IMR-90 (cell line): ENCODE data around the gene NDUFAF2. TPM values are rescaled to one million over a fixed set of nuclear protein-coding genes. Genes with fewer than 3 reads are reported as not detected.

Experiments
- ATAC-seq: fragments of 200-7000 bp; cut with Tn5 transposase; 2 replicates; pipeline ENCODE4 v1.9.1; 2020; ENCODE audit warnings: low read depth, mild to moderate bottlenecking, moderate library complexity
- BruUV-seq: library from RNA; stranded (reverse); fragments of 400-500 nt; replicated peaks from 2 replicates; lab custom pipeline; 2021; lab: Mats Ljungman, UMichigan
- CTCF ChIA-PET: fragments of 300-600 bp; formaldehyde crosslinking; extraction: SDS; loops from one replicate; lab custom pipeline; 2021; ENCODE audit warnings: antibody characterized with exemption; lab: Yijun Ruan, JAX
- POLR2A ChIA-PET: fragments of 300-600 bp; sonication (Branson Sonifier 250); formaldehyde crosslinking; loops from one replicate; lab custom pipeline; 2022; ENCODE audit warnings: antibody characterized with exemption; ENCODE audit not compliant: unreplicated experiment; lab: Charles Lee
- DNase-seq: peaks from one replicate; pipeline ENCODE4 v3.0.0; 2013
- H2AFZ ChIP-seq: replicated peaks from 2 replicates; pipeline ENCODE3; 2013; ENCODE audit warnings: low read length, mild to moderate bottlenecking; ENCODE audit not compliant: poor library complexity
- H2AK5ac ChIP-seq: 2 replicates; pipeline ENCODE4 v1.6.1; 2013; ENCODE audit warnings: low read depth, low read length, inconsistent platforms
- H2AK9ac ChIP-seq: replicated peaks from 2 replicates; pipeline ENCODE3; 2013; ENCODE audit warnings: mild to moderate bottlenecking, low read depth, low read length, moderate library complexity; ENCODE audit not compliant: poor library complexity
- H2BK120ac ChIP-seq: 2 replicates; pipeline ENCODE4 v1.6.1; 2013; ENCODE audit warnings: low read depth, low read length, inconsistent platforms
- H2BK15ac ChIP-seq: 3 replicates; pipeline ENCODE4 v1.6.1; 2013; ENCODE audit warnings: low read depth, low read length, inconsistent platforms
- H2BK20ac ChIP-seq: 2 replicates; pipeline ENCODE4 v1.6.1; 2013; ENCODE audit warnings: low read depth, mild to moderate bottlenecking, inconsistent platforms, low read length, moderate library complexity
- H2BK5ac ChIP-seq: 2 replicates; pipeline ENCODE4 v1.6.1; 2013; ENCODE audit warnings: mild to moderate bottlenecking, low read depth, low read length, inconsistent platforms; ENCODE audit not compliant: poor library complexity, severe bottlenecking
- H3K14ac ChIP-seq: replicated peaks from 2 replicates; pipeline ENCODE4 v1.6.1; 2013; ENCODE audit warnings: low read depth, low read length, inconsistent platforms
- H3K18ac ChIP-seq: 2 replicates; pipeline ENCODE4 v1.6.1; 2013; ENCODE audit warnings: low read depth, low read length, control low read depth
- H3K23ac ChIP-seq: 2 replicates; pipeline ENCODE4 v1.6.1; 2013; ENCODE audit warnings: low read depth, low read length, inconsistent platforms
- H3K27ac ChIP-seq: 2 replicates; pipeline ENCODE4 v1.5.1; 2013; ENCODE audit warnings: mild to moderate bottlenecking, control low read depth, low read length; ENCODE audit not compliant: insufficient read depth
- H3K27me3 ChIP-seq: 2 replicates; pipeline ENCODE4 v1.6.1; 2013; ENCODE audit warnings: low read length; ENCODE audit not compliant: control insufficient read depth, insufficient read depth
- H3K36me3 ChIP-seq: 2 replicates; pipeline ENCODE4 v1.6.1; 2013; ENCODE audit warnings: low read length, mixed read lengths; ENCODE audit not compliant: control insufficient read depth, insufficient read depth
- H3K4ac ChIP-seq: 2 replicates; pipeline ENCODE4 v1.6.1; 2013; ENCODE audit warnings: low read depth, low read length, inconsistent platforms
- H3K4me1 ChIP-seq: 2 replicates; pipeline ENCODE4 v1.6.1; 2013; ENCODE audit warnings: low read length, mixed read lengths; ENCODE audit not compliant: control insufficient read depth, insufficient read depth
- H3K4me2 ChIP-seq: 2 replicates; pipeline ENCODE4 v1.6.1; 2013; ENCODE audit warnings: low read depth, mild to moderate bottlenecking, control low read depth, low read length, moderate library complexity
- H3K4me3 ChIP-seq: 2 replicates; pipeline ENCODE4 v1.5.1; 2013; ENCODE audit warnings: low read depth, mild to moderate bottlenecking, control low read depth, low read length, moderate library complexity; ENCODE audit not compliant: insufficient read depth
- H3K56ac ChIP-seq: 2 replicates; pipeline ENCODE4 v1.6.1; 2013; ENCODE audit warnings: low read length, inconsistent platforms; ENCODE audit not compliant: insufficient read depth; ENCODE audit errors: extremely low read depth
- H3K79me1 ChIP-seq, 2 experiments: 2 replicates each; pipeline ENCODE4 v1.6.1; 2013; ENCODE audit warnings: low read length in 2 of 2, inconsistent platforms in 1 of 2, low read depth in 1 of 2
- H3K9ac ChIP-seq: 2 replicates; pipeline ENCODE4 v1.6.1; 2013; ENCODE audit warnings: low read depth, low read length, control low read depth
- H3K9me1 ChIP-seq: 2 replicates; pipeline ENCODE4 v1.6.1; 2013; ENCODE audit warnings: low read length, inconsistent platforms; ENCODE audit not compliant: insufficient read depth
- H3K9me3 ChIP-seq: 2 replicates; pipeline ENCODE4 v1.6.1; 2013; ENCODE audit warnings: low read length; ENCODE audit not compliant: control insufficient read depth, insufficient read depth
- H4K20me1 ChIP-seq: 2 replicates; pipeline ENCODE4 v1.6.1; 2013; ENCODE audit warnings: low read length, inconsistent platforms; ENCODE audit not compliant: insufficient read depth
- H4K5ac ChIP-seq: 2 replicates; pipeline ENCODE4 v1.6.1; 2013; ENCODE audit warnings: mild to moderate bottlenecking, low read depth, low read length, control low read depth
- H4K8ac ChIP-seq, 2 experiments: 2 replicates each; pipeline ENCODE4 v1.6.1; 2013; ENCODE audit warnings: low read depth in 2 of 2, low read length in 2 of 2, control low read depth in 1 of 2, inconsistent platforms in 1 of 2
- H4K91ac ChIP-seq: 2 replicates; pipeline ENCODE4 v1.6.1; 2013; ENCODE audit warnings: low read depth, low read length, inconsistent platforms; ENCODE audit not compliant: insufficient read depth
- BHLHE40 ChIP-seq: fragments of 150-350 bp; IDR thresholded peaks from 2 replicates; pipeline ENCODE4 v1.6.1; 2016; ENCODE audit warnings: mild to moderate bottlenecking, low read depth, low read length
- CEBPB ChIP-seq: IDR thresholded peaks from 2 replicates; pipeline ENCODE4 v1.6.1; 2012; ENCODE audit warnings: low read depth, low read length, improper control_type of control experiment
- CHD1 ChIP-seq: IDR thresholded peaks from 2 replicates; pipeline ENCODE4 v1.6.1; 2012; ENCODE audit warnings: low read depth, low read length, improper control_type of control experiment
- ELK1 ChIP-seq: fragments of 150-350 bp; IDR thresholded peaks from 2 replicates; pipeline ENCODE4 v1.6.1; 2016; ENCODE audit warnings: low read depth, mild to moderate bottlenecking, low read length, moderate library complexity, borderline replicate concordance
- FOS ChIP-seq: fragments of 150-350 bp; IDR thresholded peaks from 2 replicates; pipeline ENCODE4 v1.6.1; 2016; ENCODE audit warnings: low read depth, low read length
- MAFK ChIP-seq: IDR thresholded peaks from 2 replicates; pipeline ENCODE4 v1.6.1; 2012; ENCODE audit warnings: low read depth, low read length, improper control_type of control experiment
- MAZ ChIP-seq: IDR thresholded peaks from 2 replicates; pipeline ENCODE4 v1.6.1; 2012; ENCODE audit warnings: low read depth, mild to moderate bottlenecking, low read length, improper control_type of control experiment, moderate library complexity, borderline replicate concordance
- MXI1 ChIP-seq: IDR thresholded peaks from 2 replicates; pipeline ENCODE4 v1.6.1; 2012; ENCODE audit warnings: low read depth, mild to moderate bottlenecking, low read length, moderate library complexity, borderline replicate concordance
- NFE2L2 ChIP-seq: fragments of 150-350 bp; IDR thresholded peaks from 2 replicates; pipeline ENCODE4 v1.6.1; 2016; ENCODE audit warnings: low read depth, mild to moderate bottlenecking, low read length
- POLR2A ChIP-seq: IDR thresholded peaks from 2 replicates; pipeline ENCODE4 v1.6.1; 2012; ENCODE audit warnings: mild to moderate bottlenecking, low read depth, low read length
- RAD21 ChIP-seq: IDR thresholded peaks from 2 replicates; pipeline ENCODE4 v1.6.1; 2012; ENCODE audit warnings: low read length, improper control_type of control experiment
- RCOR1 ChIP-seq: IDR thresholded peaks from 2 replicates; pipeline ENCODE4 v1.6.1; 2012; ENCODE audit warnings: mild to moderate bottlenecking, low read length, improper control_type of control experiment; ENCODE audit not compliant: insufficient replicate concordance
- RFX5 ChIP-seq: IDR thresholded peaks from 2 replicates; pipeline ENCODE4 v1.8.0; 2012; ENCODE audit warnings: low read depth, mild to moderate bottlenecking, low read length, moderate library complexity
- SMC3 ChIP-seq: fragments of 150-350 bp; IDR thresholded peaks from 2 replicates; pipeline ENCODE4 v1.6.1; 2016; ENCODE audit warnings: low read depth, mild to moderate bottlenecking, antibody characterized with exemption, low read length, moderate library complexity
- USF2 ChIP-seq: fragments of 150-350 bp; IDR thresholded peaks from 2 replicates; pipeline ENCODE4 v1.6.1; 2017; ENCODE audit warnings: mild to moderate bottlenecking, antibody characterized with exemption, low read length, low read depth
- WGBS, 2 experiments: methylation state at CpG; one replicate each; pipeline versions ENCODE4 v1.1.5 to v1.1.7; 2013; ENCODE audit warnings: missing lambda C conversion rate in 2 of 2; ENCODE audit not compliant: insufficient read length in 1 of 2; ENCODE audit errors: extremely low coverage in 2 of 2; 5-methylcytosine and 5-hydroxymethylcytosine counted together
- dilution Hi-C: fragments of 300-500 bp; cut with HindIII; formaldehyde crosslinking; loops from one replicate; pipeline ENCODE4 v1.14.3; 2018; ENCODE audit warnings: low sequenced_read_pairs; ENCODE audit not compliant: unreplicated experiment
- in situ Hi-C: fragments of 300-500 bp; cut with MboI; formaldehyde crosslinking; loops from 3 replicates; pipeline ENCODE4 v1.14.3; 2019; ENCODE audit warnings: low sequenced_read_pairs, inconsistent platforms, mixed read lengths
- intact Hi-C: fragments of 100-400 bp; cut with micrococcal nuclease; formaldehyde crosslinking; loops from 2 replicates; pipeline ENCODE4 v1.10.0; 2022
- polyA plus RNA-seq, 3 experiments: library from polyadenylated mRNA; depleted of rRNA; stranded (reverse); fragments of >200 nt; gene quantifications; 2 replicates each; pipeline ENCODE4 v1.2.3, GENCODE V29; 2012; ENCODE audit warnings: low replicate concordance in 1 of 3
- total RNA-seq: library from RNA; depleted of rRNA; stranded (reverse); fragments of >200 nt; gene quantifications from 2 replicates; pipeline ENCODE4 v1.2.3, GENCODE V29; 2012

The NDUFAF2 gene
- total and polyA plus RNA-seq, 2 of the 4 experiments (the other 2 are of a cell fraction) = 11.8 to 24.7 TPM

GRCh38 chr5:61001647-61002046 is 56.6 kb downstream of the NDUFAF2 start:
- H3K23ac ChIP-seq = no peak overlapping the region
- no peak overlapping the region for H3K4me2 ChIP-seq
- no peak overlapping the region for H3K4me3 ChIP-seq
- no peaks in the 10 kb centered on the region for H3K9me1 ChIP-seq
- H3K4me1 ChIP-seq = no peaks in the 10 kb centered on the region
- H2AK5ac ChIP-seq = no peak overlapping the region
- DNase-seq (no peak), ATAC-seq (no peak)
- H3K9ac ChIP-seq = no peak overlapping the region
- H3K56ac ChIP-seq = no peak overlapping the region
- H3K18ac ChIP-seq = no peak overlapping the region
- no peak overlapping the region for H2AFZ ChIP-seq
- no peak overlapping the region for H2BK5ac ChIP-seq
- no peak overlapping the region for H4K8ac ChIP-seq
- no peak overlapping the region for H4K91ac ChIP-seq
- 0 out of 2 replicates have a peak, but pooled peaks cover under 1% of the 10 kb centered on the region for H4K20me1 ChIP-seq
- no peak overlapping the region for H4K5ac ChIP-seq
- no peaks in the 10 kb centered on the region for H3K36me3 ChIP-seq
- ChIA-PET CTCF (no interaction called here), POLR2A (interaction anchor here (0.6 kb wide), 1 partner anchor 1183 kb away, joined by 3 read pairs; no protein-coding TSS in a partner anchor)
- no peak overlapping the region for H3K14ac ChIP-seq
- H2BK120ac ChIP-seq = no peak overlapping the region
- H2BK20ac ChIP-seq = no peak overlapping the region
- H3K27me3 ChIP-seq = no peaks in the 10 kb centered on the region
- no peak overlapping the region for H3K4ac ChIP-seq
- intact Hi-C loops = no loop called here
- H3K79me1 ChIP-seq = peaks cover 1 to 6% of the 10 kb centered on the region in 2 experiments; a peak in 3 of 4 replicates
- H2BK15ac ChIP-seq = no peak overlapping the region
- WGBS, 2 experiments = 88% methylated on average over 1 of the region's 3 CpGs; no CpG with 5 or more reads in 1 of the 2 experiments
- H2AK9ac ChIP-seq = no peak overlapping the region
- TF ChIP-seq MAFK (no peak), RFX5 (no peak), USF2 (no peak), FOS (no peak), MAZ (no peak), RCOR1 (no peak), POLR2A (no peak), MXI1 (no peak), RAD21 (no peak), NFE2L2 (no peak), BHLHE40 (no peak), CEBPB (no peak), ELK1 (no peak), CHD1 (no peak), SMC3 (no peak)
- no peak overlapping the region for H3K27ac ChIP-seq
- H3K9me3 ChIP-seq = no peaks in the 10 kb centered on the region
- BruUV-seq = no TSS peak
- in situ Hi-C loops = no loop called here
- dilution Hi-C loops = no loop called here
